ENCODE measurements around the gene ABL2.

Gene ABL2

DNA sequence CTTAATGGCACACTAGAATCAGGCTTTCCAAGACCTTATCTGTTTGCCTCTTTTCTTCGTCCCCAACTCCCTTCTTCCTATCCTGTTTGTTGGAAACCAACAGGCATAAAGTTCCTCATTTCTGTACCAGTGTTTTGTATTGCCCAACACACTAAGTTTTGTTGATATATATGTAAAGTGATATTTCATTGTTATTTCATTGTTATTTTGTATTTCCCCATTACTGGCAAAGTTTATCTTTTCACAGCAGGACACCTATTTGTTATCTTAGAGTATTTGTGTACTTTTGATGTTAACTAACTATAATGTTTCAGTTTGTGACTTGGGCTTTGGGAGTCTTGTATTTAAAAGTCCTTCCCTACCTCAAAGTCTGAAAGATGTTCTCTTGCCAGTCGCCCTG, 176.7 kb downstream of the ABL2 start:
- H3K27ac ChIP-seq (ENCODE audit: low read depth, low read length): no peak overlapping the region
- no peak overlapping the region for H3K4me2 ChIP-seq (ENCODE audit: low read length)
- no peaks in the 10 kb centered on the region for H3K4me1 ChIP-seq (ENCODE audit: control insufficient read depth, low read length)
- H3K9me3 ChIP-seq (ENCODE audit: control insufficient read depth, insufficient read depth, low read length): no peaks in the 10 kb centered on the region
- H3K27me3 ChIP-seq (ENCODE audit: control insufficient read depth, low read length): no peaks in the 10 kb centered on the region
- H3K36me3 ChIP-seq (ENCODE audit: control insufficient read depth, low read length): peaks cover 13% of the 10 kb centered on the region
- no peaks in the 10 kb centered on the region for H4K20me1 ChIP-seq (ENCODE audit: control insufficient read depth, insufficient read depth, low read depth, low read length)
- no peak overlapping the region for H3K4me3 ChIP-seq (ENCODE audit: low read length)
- no peaks in the 10 kb centered on the region for H3K9me2 ChIP-seq (replicated peaks; ENCODE audit: control insufficient read depth, low read length)
- no peaks in the 10 kb centered on the region for H3K79me2 ChIP-seq (ENCODE audit: control insufficient read depth, low read length)
- no peaks in the 10 kb centered on the region for H3F3A ChIP-seq (ENCODE audit: control insufficient read depth, insufficient read depth)
- TF ChIP-seq, protein P1, sequence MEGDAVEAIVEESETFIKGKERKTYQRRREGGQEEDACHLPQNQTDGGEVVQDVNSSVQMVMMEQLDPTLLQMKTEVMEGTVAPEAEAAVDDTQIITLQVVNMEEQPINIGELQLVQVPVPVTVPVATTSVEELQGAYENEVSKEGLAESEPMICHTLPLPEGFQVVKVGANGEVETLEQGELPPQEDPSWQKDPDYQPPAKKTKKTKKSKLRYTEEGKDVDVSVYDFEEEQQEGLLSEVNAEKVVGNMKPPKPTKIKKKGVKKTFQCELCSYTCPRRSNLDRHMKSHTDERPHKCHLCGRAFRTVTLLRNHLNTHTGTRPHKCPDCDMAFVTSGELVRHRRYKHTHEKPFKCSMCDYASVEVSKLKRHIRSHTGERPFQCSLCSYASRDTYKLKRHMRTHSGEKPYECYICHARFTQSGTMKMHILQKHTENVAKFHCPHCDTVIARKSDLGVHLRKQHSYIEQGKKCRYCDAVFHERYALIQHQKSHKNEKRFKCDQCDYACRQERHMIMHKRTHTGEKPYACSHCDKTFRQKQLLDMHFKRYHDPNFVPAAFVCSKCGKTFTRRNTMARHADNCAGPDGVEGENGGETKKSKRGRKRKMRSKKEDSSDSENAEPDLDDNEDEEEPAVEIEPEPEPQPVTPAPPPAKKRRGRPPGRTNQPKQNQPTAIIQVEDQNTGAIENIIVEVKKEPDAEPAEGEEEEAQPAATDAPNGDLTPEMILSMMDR (IDR thresholded peaks at IDR 0.05; ENCODE audit: low read depth, low read length, poor library complexity, severe bottlenecking): no peak
- TF ChIP-seq EZH2phosphoT487 (IDR thresholded peaks at IDR 0.05; ENCODE audit: borderline replicate concordance, low read length): no peak
